Stimulated activated CD8-positive, alpha-beta memory T cell treated with anti-CD3 and anti-CD28 coated beads, Interleukin-4, amount 100 ng/mL, for 24 hours (primary cell): Measurements from ENCODE around the gene ODAD3.
A peak's percentile ranks its signal among the peaks of the same experiment; 100 is the strongest.

ENCODE experiments used
- DNase-seq: peaks from one replicate; pipeline ENCODE4 v3.0.0-alpha.2; 2020; ENCODE audit warnings: low read depth

ODAD3 gene

GRCh38 chr19:11375143-11375948 is 59.6 kb downstream of the ODAD3 start:
- DNase-seq = peak; percentile 46

- peak; percentile 94 for DNase-seq
Observed at GRCh38 chr19:11374433-11375142, 60.3 kb downstream of the ODAD3 start, which contains the start of gene SWSAP1. SWSAP1 (plus strand) TSS chr19:11374666; CDS start chr19:11374681, 15 bp downstream.

- no peak for DNase-seq
Observed at GRCh38 chr19:11373885-11374432, 61.0 kb downstream of the ODAD3 start.

GRCh38 chr19:11373166-11373884 is 61.6 kb downstream of the ODAD3 start:
- no peak for DNase-seq

GRCh38 chr19:11370744-11371143 is 64.2 kb downstream of the ODAD3 start:
- DNase-seq = no peak
